ENCODE data around the gene KRT81.

Gene KRT81

GRCh38 chr12:52314511-52314910, 23.2 kb upstream of the KRT81 start:
- Histone ChIP-seq H3K4me2 (ENCODE audit: low read length, poor library complexity, severe bottlenecking) (no peak overlapping the region), H3K14ac (ENCODE audit: low read length in 2 of 2) (no peak overlapping the region), H3K4me3 (ENCODE audit: insufficient read depth in 1 of 2, low read depth in 1 of 2, low read length in 2 of 2) (no peak overlapping the region), H3K36me3 (ENCODE audit: control insufficient read depth in 1 of 2, insufficient read depth in 2 of 2, low read depth in 1 of 2, low read length in 2 of 2) (no peaks in the 10 kb centered on the region), H2AFZ (ENCODE audit: low read depth, low read length) (no peak overlapping the region), H4K8ac (ENCODE audit: low read length) (no peak overlapping the region), H3K27ac (ENCODE audit: low read length, poor library complexity, severe bottlenecking) (no peak overlapping the region), H2BK12ac (ENCODE audit: low read length in 2 of 2) (no peak overlapping the region), H3K27me3 (ENCODE audit: control insufficient read depth in 1 of 2, insufficient read depth in 1 of 2, low read length in 2 of 2) (peaks cover 78 to 98% of the 10 kb centered on the region in 2 experiments), H2BK5ac (ENCODE audit: low read depth, low read length, poor library complexity, severe bottlenecking) (no peak overlapping the region), H2BK120ac (ENCODE audit: low read depth, low read length) (no peak overlapping the region), H3K4ac (ENCODE audit: low read depth in 1 of 2, low read length in 2 of 2) (no peak overlapping the region), H4K91ac (ENCODE audit: low read length) (no peak overlapping the region), H2BK15ac (ENCODE audit: low read depth, poor library complexity, severe bottlenecking) (no peak overlapping the region), H3K23ac (ENCODE audit: low read length in 2 of 2) (no peak overlapping the region), H3K4me1 (ENCODE audit: control insufficient read depth, insufficient read depth, low read depth, low read length) (no peaks in the 10 kb centered on the region), H3K79me1 (replicated peaks; ENCODE audit: low read length, poor library complexity, severe bottlenecking) (no peaks in the 10 kb centered on the region), H2AK5ac (ENCODE audit: low read length, severe bottlenecking) (no peak overlapping the region), H3K9ac (ENCODE audit: low read length) (no peak overlapping the region), H3K9me3 (ENCODE audit: control insufficient read depth, low read length) (no peaks in the 10 kb centered on the region), H3K18ac (ENCODE audit: low read depth in 1 of 2, low read length in 2 of 2) (no peak overlapping the region)
- no peak for DNase-seq
- WGBS, result 74% methylated on average over 13 of the region's 13 CpGs

GRCh38 chr12:52313926-52314325, 22.6 kb upstream of the KRT81 start:
- H3K27ac ChIP-seq (ENCODE audit: low read length, poor library complexity, severe bottlenecking), result no peak overlapping the region
- H2BK5ac ChIP-seq (ENCODE audit: low read depth, low read length, poor library complexity, severe bottlenecking), result no peak overlapping the region
- H2AK5ac ChIP-seq (ENCODE audit: low read length, severe bottlenecking), result no peak overlapping the region
- no peak overlapping the region for H3K18ac ChIP-seq (ENCODE audit: low read depth in 1 of 2, low read length in 2 of 2)
- H3K4ac ChIP-seq (ENCODE audit: low read depth in 1 of 2, low read length in 2 of 2), result no peak overlapping the region
- no peak overlapping the region for H4K8ac ChIP-seq (ENCODE audit: low read length)
- no peak overlapping the region for H2BK120ac ChIP-seq (ENCODE audit: low read depth, low read length)
- H3K79me1 ChIP-seq (replicated peaks; ENCODE audit: low read length, poor library complexity, severe bottlenecking), result no peaks in the 10 kb centered on the region
- no peak overlapping the region for H3K4me2 ChIP-seq (ENCODE audit: low read length, poor library complexity, severe bottlenecking)
- H3K23ac ChIP-seq (ENCODE audit: low read length in 2 of 2), result no peak overlapping the region
- H3K4me1 ChIP-seq (ENCODE audit: control insufficient read depth, insufficient read depth, low read depth, low read length), result no peaks in the 10 kb centered on the region
- no peak overlapping the region for H4K91ac ChIP-seq (ENCODE audit: low read length)
- H3K9ac ChIP-seq (ENCODE audit: low read length), result no peak overlapping the region
- DNase-seq, result no peak
- no peak overlapping the region for H3K14ac ChIP-seq (ENCODE audit: low read length in 2 of 2)
- no peak overlapping the region for H3K4me3 ChIP-seq (ENCODE audit: insufficient read depth in 1 of 2, low read depth in 1 of 2, low read length in 2 of 2)
- no peak overlapping the region for H2AFZ ChIP-seq (ENCODE audit: low read depth, low read length)
- no peak overlapping the region for H2BK15ac ChIP-seq (ENCODE audit: low read depth, poor library complexity, severe bottlenecking)
- H3K27me3 ChIP-seq (ENCODE audit: control insufficient read depth in 1 of 2, insufficient read depth in 1 of 2, low read length in 2 of 2), result peaks cover 79 to 98% of the 10 kb centered on the region in 2 experiments
- no peaks in the 10 kb centered on the region for H3K36me3 ChIP-seq (ENCODE audit: control insufficient read depth in 1 of 2, insufficient read depth in 2 of 2, low read depth in 1 of 2, low read length in 2 of 2)
- H3K9me3 ChIP-seq (ENCODE audit: control insufficient read depth, low read length), result no peaks in the 10 kb centered on the region
- WGBS, result 90% methylated on average over 8 of the region's 9 CpGs
- no peak overlapping the region for H2BK12ac ChIP-seq (ENCODE audit: low read length in 2 of 2)

GRCh38 chr12:52313461-52313860, 22.1 kb upstream of the KRT81 start:
- no peak overlapping the region for H4K91ac ChIP-seq (ENCODE audit: low read length)
- H2BK120ac ChIP-seq (ENCODE audit: low read depth, low read length), result no peak overlapping the region
- no peaks in the 10 kb centered on the region for H3K36me3 ChIP-seq (ENCODE audit: control insufficient read depth in 1 of 2, insufficient read depth in 2 of 2, low read depth in 1 of 2, low read length in 2 of 2)
- peaks cover 1% of the 10 kb centered on the region for H3K4me1 ChIP-seq (ENCODE audit: control insufficient read depth, insufficient read depth, low read depth, low read length)
- no peak overlapping the region for H3K14ac ChIP-seq (ENCODE audit: low read length in 2 of 2)
- no peak overlapping the region for H3K27ac ChIP-seq (ENCODE audit: low read length, poor library complexity, severe bottlenecking)
- peaks cover 81 to 98% of the 10 kb centered on the region in 2 experiments for H3K27me3 ChIP-seq (ENCODE audit: control insufficient read depth in 1 of 2, insufficient read depth in 1 of 2, low read length in 2 of 2)
- H3K4ac ChIP-seq (ENCODE audit: low read depth in 1 of 2, low read length in 2 of 2), result no peak overlapping the region
- no peak overlapping the region for H3K9ac ChIP-seq (ENCODE audit: low read length)
- WGBS, result 45% methylated on average over 3 of the region's 3 CpGs
- no peaks in the 10 kb centered on the region for H3K79me1 ChIP-seq (replicated peaks; ENCODE audit: low read length, poor library complexity, severe bottlenecking)
- no peak overlapping the region for H3K4me3 ChIP-seq (ENCODE audit: insufficient read depth in 1 of 2, low read depth in 1 of 2, low read length in 2 of 2)
- no peak overlapping the region for H2BK12ac ChIP-seq (ENCODE audit: low read length in 2 of 2)
- no peak overlapping the region for H2BK5ac ChIP-seq (ENCODE audit: low read depth, low read length, poor library complexity, severe bottlenecking)
- H3K9me3 ChIP-seq (ENCODE audit: control insufficient read depth, low read length), result no peaks in the 10 kb centered on the region
- no peak for DNase-seq
- H3K18ac ChIP-seq (ENCODE audit: low read depth in 1 of 2, low read length in 2 of 2), result no peak overlapping the region
- no peak overlapping the region for H3K4me2 ChIP-seq (ENCODE audit: low read length, poor library complexity, severe bottlenecking)
- no peak overlapping the region for H2AK5ac ChIP-seq (ENCODE audit: low read length, severe bottlenecking)
- H2AFZ ChIP-seq (ENCODE audit: low read depth, low read length), result no peak overlapping the region
- no peak overlapping the region for H3K23ac ChIP-seq (ENCODE audit: low read length in 2 of 2)
- H4K8ac ChIP-seq (ENCODE audit: low read length), result no peak overlapping the region
- H2BK15ac ChIP-seq (ENCODE audit: low read depth, poor library complexity, severe bottlenecking), result no peak overlapping the region

GRCh38 chr12:52312086-52312485, 20.8 kb upstream of the KRT81 start:
- H2BK5ac ChIP-seq (ENCODE audit: low read depth, low read length, poor library complexity, severe bottlenecking), result no peak overlapping the region
- H3K4ac ChIP-seq (ENCODE audit: low read depth in 1 of 2, low read length in 2 of 2), result no peak overlapping the region
- no peaks in the 10 kb centered on the region for H3K79me1 ChIP-seq (replicated peaks; ENCODE audit: low read length, poor library complexity, severe bottlenecking)
- H3K4me3 ChIP-seq (ENCODE audit: insufficient read depth in 1 of 2, low read depth in 1 of 2, low read length in 2 of 2), result no peak overlapping the region
- no peak overlapping the region for H4K91ac ChIP-seq (ENCODE audit: low read length)
- no peak overlapping the region for H3K23ac ChIP-seq (ENCODE audit: low read length in 2 of 2)
- no peaks in the 10 kb centered on the region for H3K9me3 ChIP-seq (ENCODE audit: control insufficient read depth, low read length)
- H4K8ac ChIP-seq (ENCODE audit: low read length), result no peak overlapping the region
- H3K9ac ChIP-seq (ENCODE audit: low read length), result no peak overlapping the region
- H2BK12ac ChIP-seq (ENCODE audit: low read length in 2 of 2), result no peak overlapping the region
- no peak overlapping the region for H3K18ac ChIP-seq (ENCODE audit: low read depth in 1 of 2, low read length in 2 of 2)
- peaks cover 83 to 99% of the 10 kb centered on the region in 2 experiments for H3K27me3 ChIP-seq (ENCODE audit: control insufficient read depth in 1 of 2, insufficient read depth in 1 of 2, low read length in 2 of 2)
- H3K4me1 ChIP-seq (ENCODE audit: control insufficient read depth, insufficient read depth, low read depth, low read length), result peaks cover 8% of the 10 kb centered on the region
- H2BK15ac ChIP-seq (ENCODE audit: low read depth, poor library complexity, severe bottlenecking), result no peak overlapping the region
- H2AK5ac ChIP-seq (ENCODE audit: low read length, severe bottlenecking), result no peak overlapping the region
- H3K14ac ChIP-seq (ENCODE audit: low read length in 2 of 2), result no peak overlapping the region
- H3K27ac ChIP-seq (ENCODE audit: low read length, poor library complexity, severe bottlenecking), result no peak overlapping the region
- DNase-seq, result no peak
- H3K4me2 ChIP-seq (ENCODE audit: low read length, poor library complexity, severe bottlenecking), result no peak overlapping the region
- H2BK120ac ChIP-seq (ENCODE audit: low read depth, low read length), result no peak overlapping the region
- WGBS, result 81% methylated on average over 4 of the region's 4 CpGs
- H3K36me3 ChIP-seq (ENCODE audit: control insufficient read depth in 1 of 2, insufficient read depth in 2 of 2, low read depth in 1 of 2, low read length in 2 of 2), result no peaks in the 10 kb centered on the region
- no peak overlapping the region for H2AFZ ChIP-seq (ENCODE audit: low read depth, low read length)
